T follicular helper cell (primary cell): ENCODE results near the gene GCLC.
"Not testable (repeated sequence)": the region's sequence is repeated elsewhere in the genome, so short reads cannot be mapped to it uniquely, and the experiment has no call there.

ENCODE experiments used
- DNase-seq: peaks from one replicate; pipeline ENCODE4 v3.0.0-alpha.2; 2020; ENCODE audit warnings: low read depth

The GCLC gene

DNA sequence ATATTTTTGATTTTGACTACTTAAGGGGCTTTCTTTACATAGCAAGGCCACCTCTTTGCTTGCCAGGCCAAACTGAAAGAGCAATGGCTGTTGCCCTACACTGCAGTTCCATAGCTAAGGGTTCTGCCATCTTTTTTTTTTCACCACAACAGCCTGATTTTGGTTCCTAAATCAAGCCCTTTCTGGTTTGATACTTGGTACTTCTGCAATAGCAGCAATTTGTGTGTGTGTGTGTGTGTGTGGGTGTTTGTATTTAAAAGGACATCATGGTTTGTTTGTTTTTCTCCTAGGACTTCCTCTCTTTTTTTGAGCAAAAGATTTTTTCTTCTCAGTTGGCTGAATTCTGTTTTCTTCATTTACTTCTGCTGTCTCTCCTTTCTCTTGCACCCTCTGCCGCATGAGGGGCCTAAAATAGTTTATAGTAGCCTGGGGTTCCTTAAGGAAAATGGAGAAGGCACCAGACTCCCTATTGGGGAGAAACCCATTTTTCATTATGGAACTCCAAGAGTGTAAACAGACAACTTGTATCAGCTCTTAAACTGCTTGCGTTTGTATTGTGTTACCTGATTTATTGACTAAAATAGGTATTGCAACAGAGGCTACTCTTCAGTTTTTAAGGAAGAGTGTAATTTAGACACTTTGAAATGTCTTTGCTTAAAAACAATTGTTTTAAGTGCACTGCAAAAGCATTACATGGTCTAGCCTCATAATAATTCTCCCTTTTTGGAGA is 12.2 kb upstream of the GCLC start:
- no peak for DNase-seq

DNA sequence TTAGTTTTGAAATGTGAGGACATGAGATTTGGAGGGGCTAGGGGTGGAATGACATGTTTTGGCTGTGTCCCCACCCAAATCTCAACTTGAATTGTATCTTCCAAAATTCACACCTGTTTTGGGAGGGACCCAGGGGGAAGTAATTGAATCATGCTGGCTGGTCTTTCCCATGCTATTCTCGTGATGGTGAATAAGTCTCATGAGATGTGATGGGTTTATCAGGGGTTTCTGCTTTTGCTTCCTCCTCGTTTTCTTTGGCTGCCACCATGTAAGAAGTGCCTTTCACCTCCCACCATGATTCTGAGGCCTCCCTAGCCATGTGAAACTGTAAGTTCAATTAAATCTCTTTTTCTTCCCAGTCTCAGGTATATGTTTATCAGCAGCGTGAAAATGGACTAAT is 8.7 kb upstream of the GCLC start:
- DNase-seq = not testable (repeated sequence)

DNA sequence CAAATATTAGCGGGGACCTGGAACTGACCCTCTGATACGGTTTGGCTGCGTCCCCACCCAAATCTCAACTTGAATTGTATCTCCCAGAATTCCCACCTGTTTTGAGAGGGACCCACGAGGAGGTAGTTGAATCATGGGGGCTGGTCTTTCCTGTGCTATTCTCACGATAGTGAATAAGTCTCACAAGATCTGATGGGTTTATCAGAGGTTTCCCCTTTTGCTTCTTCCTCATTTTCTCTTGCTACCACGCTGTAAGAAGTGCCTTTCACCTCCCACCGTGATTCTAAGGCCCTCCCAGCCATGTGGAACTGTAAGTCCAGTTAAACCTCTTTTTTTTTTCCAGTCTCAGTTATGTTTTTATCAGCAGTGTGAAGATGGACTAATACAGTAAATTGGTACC is 6.8 kb upstream of the GCLC start:
- DNase-seq = not testable (repeated sequence)

DNA sequence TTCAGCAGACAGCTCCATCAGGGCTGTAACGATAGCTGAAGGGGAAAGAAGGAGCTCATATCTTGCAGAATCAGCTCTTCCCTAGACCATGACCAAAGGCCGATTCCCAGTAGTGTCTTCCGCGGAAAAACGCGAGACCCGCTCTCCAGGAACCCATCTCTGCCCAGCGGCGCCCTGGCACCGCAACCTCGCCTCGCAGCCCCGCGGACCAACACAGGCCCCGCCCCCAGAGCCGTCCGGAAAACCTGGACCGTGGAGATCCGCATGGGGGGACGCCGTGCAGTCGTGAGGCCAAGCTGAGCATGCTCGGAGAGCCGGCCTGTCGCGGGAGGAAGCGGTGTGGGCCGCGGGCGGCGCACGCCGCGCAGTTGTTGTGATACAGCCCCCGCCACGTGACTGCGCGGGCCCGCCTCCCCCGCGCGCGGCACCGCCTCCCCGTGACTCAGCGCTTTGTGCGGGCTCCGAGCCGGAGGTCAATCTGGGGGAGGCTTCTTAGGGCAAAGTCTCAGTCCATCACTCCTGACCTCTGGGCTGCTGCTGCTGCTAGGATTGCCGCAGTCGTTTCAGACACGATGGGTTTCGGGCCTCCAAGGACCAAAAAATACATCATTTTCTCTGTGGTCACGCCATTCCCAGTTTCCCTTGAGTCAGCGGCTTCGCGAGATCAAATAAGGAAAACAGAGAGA is 3.1 kb upstream of the GCLC start:
- peak; percentile 86 for DNase-seq

DNA sequence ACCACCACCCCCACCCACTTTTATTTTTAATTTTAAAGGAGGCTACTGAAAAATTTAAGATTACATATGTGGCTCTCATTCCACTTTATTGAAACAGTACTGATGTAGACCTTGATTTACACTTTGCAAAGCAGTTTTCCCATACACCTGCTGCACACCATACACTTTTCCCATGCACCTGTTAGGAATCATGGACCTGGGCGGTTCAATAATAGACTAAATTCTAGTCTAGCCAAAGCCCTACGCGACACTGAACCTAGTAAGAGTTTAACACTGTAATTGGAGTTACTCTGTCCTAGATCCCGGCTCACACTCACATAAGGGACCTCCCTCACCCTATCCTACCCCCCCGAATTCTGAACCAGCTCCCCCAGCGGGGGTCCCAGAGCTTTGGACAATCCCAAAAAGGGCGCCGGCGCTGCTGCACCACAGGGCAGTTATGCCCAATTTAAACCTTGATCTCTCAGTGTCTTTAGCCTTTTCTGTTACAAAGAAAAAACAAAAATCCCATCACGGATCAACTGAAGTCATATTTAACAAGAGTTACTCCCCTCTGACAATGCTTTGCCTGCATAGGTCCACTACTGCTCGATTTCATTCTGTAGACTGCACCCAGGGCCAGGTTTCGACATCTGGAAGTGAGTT is 2.4 kb upstream of the GCLC start:
- no peak for DNase-seq

DNA sequence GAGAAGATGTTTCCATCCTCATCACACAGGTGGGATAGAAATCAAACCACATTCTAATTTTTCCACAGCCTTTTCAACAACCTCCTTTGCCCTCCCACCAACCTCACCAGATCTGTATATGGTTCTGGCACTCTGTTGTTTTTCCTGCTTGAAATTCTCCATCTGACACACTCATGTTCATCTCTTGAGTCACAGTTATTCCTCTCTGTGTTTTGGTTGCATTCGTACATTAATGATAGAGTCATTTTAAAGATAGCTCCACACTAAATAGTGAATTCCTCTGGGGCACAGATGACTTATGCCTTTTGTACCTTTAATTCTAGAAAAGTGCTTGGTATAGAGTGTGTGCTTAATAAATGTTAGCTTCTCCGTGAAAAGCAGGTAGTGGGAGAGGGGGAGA is 1.4 kb upstream of the GCLC start:
- no peak for DNase-seq

DNA sequence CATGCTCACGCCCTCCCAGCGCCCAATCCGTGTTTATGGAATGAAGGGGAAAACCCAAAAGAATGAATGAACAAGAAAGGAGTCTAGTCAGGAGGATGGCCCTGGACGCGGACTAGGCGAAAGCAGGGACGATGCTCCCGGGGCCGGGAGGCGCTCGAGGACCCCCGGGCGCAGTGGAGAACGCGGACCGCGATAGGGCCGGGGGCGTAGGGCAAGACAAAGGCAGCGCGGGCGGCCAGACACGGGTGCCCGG is 758 bp downstream of the GCLC start:
- DNase-seq = no peak

DNA sequence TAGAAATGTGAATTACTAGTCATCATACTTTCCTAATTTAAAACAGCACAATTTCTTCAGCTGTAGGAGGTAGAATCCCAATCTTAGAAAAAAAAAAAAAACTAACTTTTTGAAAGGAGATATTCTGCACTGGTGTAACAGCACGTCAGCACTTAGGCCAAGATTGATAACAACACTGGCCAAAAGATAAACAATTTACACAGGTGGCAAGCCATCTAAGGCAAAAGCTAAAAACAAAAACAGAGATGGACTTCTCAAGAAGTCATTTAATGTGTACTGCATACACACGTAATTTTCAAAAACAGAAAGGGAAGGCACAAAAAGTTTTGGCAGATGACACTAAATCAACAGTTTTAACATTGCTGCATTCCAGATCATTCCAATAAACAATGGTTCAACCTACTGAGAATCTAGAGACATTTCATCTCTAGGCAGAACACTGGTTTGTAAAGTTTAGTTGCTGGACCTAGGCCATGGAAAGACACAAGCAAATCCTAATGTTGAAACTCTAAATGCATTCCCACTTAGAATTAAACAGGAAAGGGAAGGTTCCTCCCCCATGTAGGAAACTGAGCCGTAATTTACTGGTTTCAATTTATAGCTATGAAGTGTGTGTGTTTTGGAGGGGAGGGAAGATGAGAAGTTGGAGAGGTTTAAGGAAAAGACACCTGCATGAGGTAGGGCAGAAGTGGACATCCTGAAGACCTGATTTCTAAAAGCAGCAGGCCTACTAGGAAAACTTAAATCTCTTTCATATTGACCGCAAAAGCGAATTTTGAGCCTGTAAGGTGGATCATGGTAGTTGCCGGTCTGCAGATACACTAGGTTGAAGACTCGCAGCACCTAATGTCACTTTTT is 1.3 kb downstream of the GCLC start:
- no peak for DNase-seq

DNA sequence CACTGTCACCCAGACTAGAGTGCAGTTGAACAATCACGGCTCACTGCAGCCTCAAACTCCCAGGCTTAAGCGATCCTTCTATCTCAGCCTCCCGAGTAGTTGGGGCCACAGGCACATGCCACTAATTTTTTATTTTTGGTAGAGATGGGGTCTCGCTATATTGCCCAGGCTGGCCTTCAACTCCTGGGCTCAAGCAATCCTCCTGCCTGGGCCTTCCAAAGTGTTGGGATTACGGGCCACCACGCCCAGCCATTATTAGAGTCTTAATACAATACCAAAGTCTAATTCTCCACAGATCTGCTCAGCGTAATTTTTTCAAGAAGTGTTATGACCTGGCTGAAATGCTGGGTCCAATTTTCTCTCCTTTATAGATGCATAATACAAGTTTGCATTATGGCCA is 3.0 kb downstream of the GCLC start:
- DNase-seq = no peak

DNA sequence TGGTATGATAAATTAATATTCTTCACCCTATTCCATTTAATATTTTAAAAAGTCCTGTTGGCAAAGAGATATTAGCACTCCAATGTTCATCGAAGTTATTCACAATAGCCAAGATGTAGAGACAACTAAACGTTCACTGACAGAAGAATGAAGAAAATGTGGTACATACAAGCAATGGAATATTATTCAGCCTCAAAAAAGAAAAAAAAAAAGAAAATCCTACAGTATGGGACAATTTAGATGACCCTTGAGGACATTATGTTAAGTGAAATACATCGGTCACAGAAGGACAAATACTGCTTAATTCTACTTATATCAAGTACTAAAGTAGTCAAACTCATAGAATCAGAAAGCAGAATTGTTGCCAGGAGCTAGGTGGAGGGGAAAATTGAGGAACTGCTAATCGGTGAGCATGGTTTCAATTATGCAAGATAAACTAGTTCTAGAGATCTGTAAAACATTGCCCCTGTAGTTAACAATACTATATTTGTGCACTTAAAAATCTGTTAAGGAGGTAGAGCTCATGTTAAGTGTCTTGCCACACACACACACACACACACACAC is 4.7 kb downstream of the GCLC start:
- no peak for DNase-seq

DNA sequence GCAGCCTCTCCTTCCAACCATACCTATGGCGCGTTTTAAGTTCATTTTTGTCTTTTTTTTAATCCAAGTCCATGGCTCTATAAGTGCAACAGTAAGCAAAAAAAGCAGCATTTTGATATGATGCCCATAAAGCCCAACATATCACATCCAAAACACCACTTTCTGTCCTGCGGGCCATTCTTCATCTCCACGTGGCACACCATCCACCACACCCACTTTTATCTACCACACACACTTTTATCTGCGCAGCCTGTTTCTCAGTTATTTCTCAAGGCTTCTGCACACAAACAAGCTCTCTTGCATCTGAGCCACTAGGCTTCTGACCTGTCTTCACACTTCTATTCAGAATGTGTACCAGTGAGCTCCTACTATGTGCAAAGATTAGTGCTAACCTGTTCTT is 5.3 kb downstream of the GCLC start:
- DNase-seq = no peak

DNA sequence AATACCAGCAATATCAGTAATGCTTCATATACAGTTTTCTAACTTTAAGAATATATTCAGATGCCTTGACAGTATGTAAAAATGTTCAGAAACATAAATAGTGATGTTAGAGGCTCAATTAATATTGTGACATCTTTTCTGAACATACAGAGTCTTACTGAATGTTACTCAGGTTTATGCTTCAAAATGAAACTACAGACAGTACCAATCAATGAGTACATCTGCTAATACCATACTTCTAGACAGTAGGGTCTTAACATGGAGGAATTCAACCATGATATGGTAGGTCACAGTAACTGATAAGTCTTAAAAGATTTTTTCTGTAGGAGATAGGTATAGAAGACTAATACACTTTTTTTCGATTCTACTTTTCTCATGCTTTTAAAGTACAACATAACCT is 8.3 kb downstream of the GCLC start:
- no peak for DNase-seq

DNA sequence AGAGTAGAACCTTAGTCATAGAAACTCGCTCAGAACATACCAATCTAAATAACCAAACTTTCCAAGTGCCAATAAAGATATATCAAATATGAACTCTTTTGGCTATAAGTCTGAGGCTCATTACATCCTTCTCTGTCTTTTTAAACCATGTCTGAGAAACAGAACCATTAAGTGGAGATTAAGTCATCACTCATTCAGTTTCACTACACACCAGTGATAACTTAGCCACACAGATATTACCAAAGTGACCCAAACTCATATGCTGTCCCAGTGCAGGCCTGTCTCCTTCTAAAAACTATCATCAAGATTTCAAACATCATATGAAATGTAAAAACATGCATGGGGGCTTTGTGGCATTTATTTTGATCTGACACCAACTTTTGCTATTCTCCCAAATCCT is 12.0 kb downstream of the GCLC start:
- DNase-seq = no peak

DNA sequence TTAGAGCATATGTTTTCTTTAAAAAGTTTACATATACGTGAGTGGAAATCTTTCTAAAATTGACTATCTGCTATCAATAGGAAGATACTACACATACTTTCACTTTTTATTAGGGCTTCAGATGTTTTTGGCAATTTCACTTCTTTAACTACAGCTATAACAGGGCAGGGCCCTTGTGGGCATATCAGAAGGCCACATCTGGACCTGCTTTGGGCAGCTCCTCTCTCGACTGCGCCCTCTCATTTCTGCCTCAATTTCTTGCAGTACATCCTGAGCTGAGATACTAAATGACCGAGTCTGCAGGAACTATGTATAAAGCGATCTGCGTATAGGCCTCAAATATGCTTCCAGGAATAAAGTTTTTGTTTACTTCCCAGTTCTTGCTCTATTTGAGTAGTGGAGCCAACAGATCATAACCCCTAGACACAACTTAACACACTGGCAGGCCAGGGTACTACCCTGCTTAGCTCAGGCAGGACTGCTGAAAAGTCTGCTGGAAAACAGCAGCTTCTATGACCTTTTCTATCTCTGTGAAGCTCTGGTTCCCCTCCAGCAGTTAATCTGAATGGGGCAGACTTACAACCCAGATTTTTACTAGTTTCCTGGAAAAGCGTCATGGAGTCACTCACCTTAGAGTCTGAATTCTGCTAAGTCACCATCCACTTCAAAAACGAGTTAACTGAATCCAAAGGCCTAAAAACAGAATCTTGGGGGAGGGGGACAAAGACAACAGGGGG is 12.7 kb downstream of the GCLC start:
- DNase-seq = no peak

DNA sequence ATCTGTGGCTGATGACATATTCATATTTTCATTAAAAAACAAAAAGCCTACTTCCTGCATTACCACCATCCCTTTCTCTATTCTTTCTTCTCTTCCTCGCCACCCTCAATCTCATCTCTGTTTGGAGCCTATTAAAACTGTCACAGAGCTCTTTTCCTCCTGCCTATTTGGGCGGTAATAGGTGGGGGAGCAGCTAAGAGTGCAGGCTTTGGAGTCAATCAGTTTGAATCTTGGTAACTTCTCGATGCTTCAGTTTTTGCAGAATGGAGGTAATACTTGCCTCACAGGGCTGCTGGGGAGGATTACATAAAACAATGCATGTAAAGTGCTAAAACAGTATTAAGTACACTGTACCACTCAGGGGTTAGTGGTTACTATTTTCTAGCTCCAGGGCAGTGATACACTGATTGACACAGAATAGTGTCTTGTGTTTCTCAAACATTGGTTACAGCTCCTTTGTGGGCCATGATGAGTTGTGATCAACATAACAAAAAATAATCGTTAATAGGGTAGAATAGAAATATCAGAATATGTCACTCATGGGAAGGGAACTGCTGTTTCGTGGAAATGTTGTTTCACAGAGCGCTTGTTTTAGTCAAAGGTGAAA is 14.0 kb downstream of the GCLC start:
- DNase-seq = no peak

DNA sequence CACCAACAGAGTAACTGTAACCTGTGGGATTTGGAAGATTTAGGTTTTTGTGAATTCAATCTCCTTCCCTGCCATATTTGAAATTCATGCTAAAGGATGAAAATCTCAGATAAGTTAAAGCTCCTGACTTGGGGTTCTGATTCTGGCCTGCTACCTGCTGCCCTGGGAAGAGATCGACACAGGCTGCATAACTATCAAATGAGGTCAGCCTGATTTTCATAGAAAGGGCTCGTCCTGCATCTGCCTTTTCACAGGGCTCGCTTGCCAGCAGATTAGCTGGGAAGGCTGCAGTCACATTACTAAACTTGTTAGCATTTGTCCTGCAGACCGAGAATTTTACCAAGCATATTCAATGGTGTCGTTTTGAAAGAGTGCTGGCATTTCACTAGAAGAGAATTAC is 14.6 kb downstream of the GCLC start:
- no peak for DNase-seq

DNA sequence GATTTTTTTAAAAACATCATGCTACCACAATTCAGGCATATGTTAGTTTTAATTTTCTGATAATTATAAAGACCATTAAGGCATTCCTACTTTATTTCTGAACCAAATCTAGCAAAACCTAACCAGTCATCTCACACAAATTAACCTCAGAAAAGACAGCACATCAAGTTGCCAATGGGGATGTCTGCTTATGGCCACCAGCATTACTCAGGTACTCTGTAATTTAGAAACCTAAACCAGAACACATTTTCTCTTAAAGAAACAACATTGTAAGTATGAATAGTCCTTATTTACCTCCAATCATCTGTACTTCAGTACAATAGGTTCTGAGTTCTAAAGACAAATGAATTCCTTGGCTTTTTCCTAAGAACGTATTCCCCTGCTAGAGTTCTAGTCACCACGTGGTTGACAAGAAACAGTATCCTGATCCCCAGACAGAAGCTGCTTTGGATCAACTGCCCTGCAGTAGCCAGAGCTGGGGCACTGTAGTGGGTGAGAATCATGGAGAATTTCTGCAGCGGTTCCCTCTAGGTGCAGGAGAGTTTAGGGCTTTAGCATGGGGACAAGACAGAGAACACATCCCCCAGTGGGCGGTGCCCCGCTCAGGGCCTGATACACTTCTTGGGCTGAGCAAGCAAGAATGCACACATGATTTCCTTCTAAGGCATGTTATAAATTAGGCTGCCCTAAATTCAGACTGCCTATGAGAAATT is 15.4 kb downstream of the GCLC start:
- no peak for DNase-seq

DNA sequence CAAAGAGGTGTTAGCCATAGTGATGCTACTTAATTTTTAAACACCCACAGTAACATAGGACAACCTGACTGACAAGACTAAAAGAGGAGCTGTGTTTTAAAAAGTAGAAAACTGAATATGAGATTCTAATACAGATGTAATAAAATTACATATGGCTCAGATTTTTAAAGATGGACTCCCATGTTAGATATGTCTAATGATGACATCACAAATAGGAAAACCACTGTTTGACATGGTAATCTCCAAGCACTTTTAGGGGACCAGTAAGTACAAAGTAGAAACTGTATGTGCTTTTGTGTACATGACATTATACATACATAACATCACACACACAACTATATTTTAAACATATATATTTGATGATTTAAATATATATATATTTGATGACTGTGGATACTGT is 16.8 kb downstream of the GCLC start:
- DNase-seq = no peak

DNA sequence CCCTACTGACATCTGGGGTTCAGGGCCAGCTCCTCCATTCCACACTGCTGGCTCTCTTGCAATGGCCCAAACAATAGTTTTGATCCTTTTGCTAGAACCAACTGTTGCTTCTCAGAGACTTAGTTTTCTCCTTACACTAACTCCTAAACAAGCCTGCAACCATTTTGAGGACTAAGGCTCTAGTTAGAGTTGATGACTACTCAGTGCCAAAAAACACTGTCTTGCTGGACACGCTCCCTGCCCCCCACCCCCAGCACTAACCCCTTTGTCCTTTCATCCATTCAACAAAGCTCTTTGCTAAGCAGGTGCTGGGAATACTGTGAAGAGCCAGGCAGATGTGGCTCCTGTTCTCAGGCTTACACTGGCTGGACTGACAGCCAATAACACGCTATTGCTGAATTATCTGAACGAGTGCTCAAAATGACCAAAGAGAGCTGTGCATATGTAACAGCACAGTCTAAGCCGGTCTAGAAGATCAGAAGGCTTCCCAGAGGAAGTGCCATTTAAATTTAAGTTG is 17.6 kb downstream of the GCLC start:
- no peak for DNase-seq

DNA sequence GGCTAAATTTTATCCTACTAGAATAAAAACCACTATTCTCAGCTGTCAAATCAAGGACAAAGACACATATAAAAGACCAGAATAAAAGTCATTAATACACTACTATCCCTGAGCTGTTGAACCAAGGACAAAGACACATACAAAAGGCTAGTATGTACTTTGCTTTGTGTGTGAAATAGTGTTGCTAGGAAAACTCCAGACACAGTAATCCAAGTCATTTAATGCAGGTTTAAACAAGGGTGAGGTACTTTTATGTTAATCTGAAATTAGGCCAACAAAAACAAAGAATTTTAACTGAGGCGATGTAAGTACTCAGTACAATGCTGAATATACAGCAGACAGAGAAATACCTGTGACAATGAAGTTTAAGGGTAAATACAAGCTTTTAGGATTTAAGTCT is 18.9 kb downstream of the GCLC start:
- DNase-seq = no peak

DNA sequence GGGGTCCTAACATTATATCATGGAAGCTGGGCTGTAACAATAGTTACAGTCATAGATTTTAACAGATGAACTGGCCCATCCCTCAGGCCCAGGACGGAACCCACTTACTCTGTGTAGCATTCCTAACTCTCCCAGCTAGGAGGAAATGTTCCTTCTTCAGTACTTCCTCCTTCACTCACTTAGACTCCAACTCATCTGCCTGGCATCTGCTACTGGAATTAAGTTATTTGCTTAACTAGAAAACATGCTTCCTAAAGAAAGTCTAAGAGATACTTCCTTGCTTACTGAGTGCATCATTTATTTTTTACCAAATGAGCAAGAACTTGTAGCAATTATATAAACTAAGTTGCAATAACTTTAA is 20.5 kb downstream of the GCLC start:
- no peak for DNase-seq
